ENCODE measurements around the gene AATF. TPM values are rescaled to one million over a fixed set of nuclear protein-coding genes. Genes with fewer than 3 reads are reported as not detected.

AATF gene
- total RNA-seq, 5 donors from 2014 or later (not counting 1 experiment from before 2014, with no cell fraction given): 52.5 to 65.0 (median 59.7) TPM

DNA sequence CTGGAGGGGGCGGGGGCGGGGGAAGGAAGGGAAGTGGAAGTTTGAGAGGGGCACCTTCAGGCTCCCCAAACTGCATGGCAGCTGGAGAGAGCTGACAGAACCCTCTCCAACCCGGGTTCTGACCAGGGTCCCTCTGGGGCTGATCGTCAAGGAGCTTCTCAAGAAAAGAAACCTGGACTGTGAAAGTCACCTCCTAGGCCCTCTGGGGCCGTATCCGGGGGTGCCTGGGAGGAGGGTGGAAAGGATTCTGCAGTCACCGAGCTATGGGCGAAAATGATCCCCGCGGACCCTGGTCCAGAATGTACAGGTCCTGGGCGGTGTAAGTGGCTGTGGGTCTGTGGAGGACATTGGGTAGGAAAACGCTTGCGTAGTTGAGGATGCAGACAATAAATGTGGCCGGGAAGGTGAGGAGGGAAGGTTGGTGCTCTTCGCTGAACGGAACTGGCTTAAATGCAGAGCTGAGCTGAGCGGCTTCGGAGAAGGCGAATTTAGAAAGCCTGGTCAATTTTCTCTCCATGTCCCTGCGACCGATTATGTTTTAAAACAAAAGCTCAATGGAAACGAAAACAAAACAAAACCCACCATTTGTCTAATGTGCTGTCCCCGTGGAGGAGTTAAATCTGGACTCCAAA lies 15.1 kb upstream of the AATF start:
- Mint-ChIP-seq H3K27me3 (peaks cover 74 to 94% of the 10 kb centered on the region in 2 donors), H3K36me3 (no peaks in the 10 kb centered on the region), H3K9me3 (no peaks in the 10 kb centered on the region), H3K4me3 (peak overlapping the region; percentile 31 to 75 (median 49)), H3K4me1 (peaks cover 58 to 73% (median 59%) of the 10 kb centered on the region in 3 donors), H3K27ac (peak overlapping the region in 1 of 2 donors; percentile 73)
- H3K4me3 ChIP-seq (ENCODE audit: control insufficient read depth in 1 of 2, extremely low read depth in 1 of 2, low read length in 1 of 2): no peak overlapping the region
- no peak overlapping the region for H3K27ac ChIP-seq (ENCODE audit: low read length)
- peaks cover 26 to 100% of the 10 kb centered on the region in 2 experiments for H3K27me3 ChIP-seq (replicated peaks in 1 of 2; ENCODE audit: control insufficient read depth in 2 of 2, extremely low read depth in 1 of 2, insufficient read depth in 2 of 2, low read length in 1 of 2)
- ATAC-seq (replicated peaks in 1 of 4): no peak
- CTCF ChIA-PET: interaction anchor here in 1 of 2 donors (0.6 kb wide), 1 partner anchor 114 kb away, joined by 4 read pairs; no protein-coding TSS in a partner anchor
- DNase-seq: peak in 2 of 35 experiments; percentile 7 to 28
- 13% methylated on average over 13 of the region's 23 CpGs for WGBS (ENCODE audit: insufficient coverage)
- H3K9me3 ChIP-seq: no peaks in the 10 kb centered on the region
- POLR2A ChIA-PET: no interaction called here
- no peaks in the 10 kb centered on the region for H3K36me3 ChIP-seq (ENCODE audit: control insufficient read depth in 2 of 2, extremely low read depth in 1 of 2, insufficient read depth in 1 of 2, low read length in 1 of 2)
- H3K4me1 ChIP-seq (ENCODE audit: control insufficient read depth in 1 of 2, extremely low read depth in 1 of 2, insufficient read depth in 2 of 2, low read length in 2 of 2): peaks cover 28 to 70% of the 10 kb centered on the region in 2 experiments

DNA sequence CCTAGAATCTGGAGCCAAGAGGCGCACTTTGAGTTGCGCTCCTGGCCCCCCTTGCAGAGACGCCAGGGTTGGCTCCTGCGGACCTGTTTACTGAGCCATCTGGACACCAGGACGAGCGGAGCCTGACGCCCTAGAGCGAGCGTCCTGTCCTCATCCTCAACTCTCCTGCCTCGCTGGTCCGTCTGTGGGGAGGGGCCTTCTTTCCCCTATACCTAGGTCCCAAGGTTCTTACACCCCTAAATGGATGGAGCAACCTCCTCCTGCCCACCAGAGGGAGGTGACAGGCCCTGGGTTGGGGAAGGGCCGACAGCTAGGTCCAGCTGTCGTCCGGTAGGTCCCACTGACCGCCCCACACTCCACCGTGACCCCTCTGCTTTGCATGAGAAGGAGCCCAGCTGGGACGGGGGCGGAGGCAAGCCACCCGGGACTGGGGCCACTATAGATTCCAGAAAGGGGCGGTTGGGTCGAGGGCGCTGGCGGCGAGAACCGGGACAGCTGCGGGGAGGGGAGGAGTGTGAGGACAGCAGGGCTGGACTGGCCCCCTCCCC lies 14.5 kb upstream of the AATF start:
- Histone ChIP-seq H3K4me1 (ENCODE audit: control insufficient read depth in 1 of 2, extremely low read depth in 1 of 2, insufficient read depth in 2 of 2, low read length in 2 of 2) (peaks cover 28 to 76% of the 10 kb centered on the region in 2 experiments), H3K27ac (ENCODE audit: low read length) (no peak overlapping the region), H3K36me3 (ENCODE audit: control insufficient read depth in 2 of 2, extremely low read depth in 1 of 2, insufficient read depth in 1 of 2, low read length in 1 of 2) (no peaks in the 10 kb centered on the region), H3K27me3 (replicated peaks in 1 of 2; ENCODE audit: control insufficient read depth in 2 of 2, extremely low read depth in 1 of 2, insufficient read depth in 2 of 2, low read length in 1 of 2) (peaks cover 25 to 100% of the 10 kb centered on the region in 2 experiments), H3K9me3 (no peaks in the 10 kb centered on the region), H3K4me3 (ENCODE audit: control insufficient read depth in 1 of 2, extremely low read depth in 1 of 2, low read length in 1 of 2) (no peak overlapping the region)
- Mint-ChIP-seq H3K9me3 (no peaks in the 10 kb centered on the region), H3K4me1 (peaks cover 61 to 74% (median 61%) of the 10 kb centered on the region in 3 donors), H3K36me3 (no peaks in the 10 kb centered on the region), H3K27ac (no peak overlapping the region), H3K4me3 (peak overlapping the region; percentile 31 to 75 (median 49)), H3K27me3 (peaks cover 74 to 94% of the 10 kb centered on the region in 2 donors)
- POLR2A ChIA-PET: no interaction called here
- CTCF ChIA-PET: interaction anchor here in 1 of 2 donors (0.6 kb wide), 1 partner anchor 114 kb away, joined by 4 read pairs; no protein-coding TSS in a partner anchor
- no peak for ATAC-seq (replicated peaks in 1 of 4)
- DNase-seq: no peak
- 16% methylated on average over 16 of the region's 26 CpGs for WGBS (ENCODE audit: insufficient coverage)

DNA sequence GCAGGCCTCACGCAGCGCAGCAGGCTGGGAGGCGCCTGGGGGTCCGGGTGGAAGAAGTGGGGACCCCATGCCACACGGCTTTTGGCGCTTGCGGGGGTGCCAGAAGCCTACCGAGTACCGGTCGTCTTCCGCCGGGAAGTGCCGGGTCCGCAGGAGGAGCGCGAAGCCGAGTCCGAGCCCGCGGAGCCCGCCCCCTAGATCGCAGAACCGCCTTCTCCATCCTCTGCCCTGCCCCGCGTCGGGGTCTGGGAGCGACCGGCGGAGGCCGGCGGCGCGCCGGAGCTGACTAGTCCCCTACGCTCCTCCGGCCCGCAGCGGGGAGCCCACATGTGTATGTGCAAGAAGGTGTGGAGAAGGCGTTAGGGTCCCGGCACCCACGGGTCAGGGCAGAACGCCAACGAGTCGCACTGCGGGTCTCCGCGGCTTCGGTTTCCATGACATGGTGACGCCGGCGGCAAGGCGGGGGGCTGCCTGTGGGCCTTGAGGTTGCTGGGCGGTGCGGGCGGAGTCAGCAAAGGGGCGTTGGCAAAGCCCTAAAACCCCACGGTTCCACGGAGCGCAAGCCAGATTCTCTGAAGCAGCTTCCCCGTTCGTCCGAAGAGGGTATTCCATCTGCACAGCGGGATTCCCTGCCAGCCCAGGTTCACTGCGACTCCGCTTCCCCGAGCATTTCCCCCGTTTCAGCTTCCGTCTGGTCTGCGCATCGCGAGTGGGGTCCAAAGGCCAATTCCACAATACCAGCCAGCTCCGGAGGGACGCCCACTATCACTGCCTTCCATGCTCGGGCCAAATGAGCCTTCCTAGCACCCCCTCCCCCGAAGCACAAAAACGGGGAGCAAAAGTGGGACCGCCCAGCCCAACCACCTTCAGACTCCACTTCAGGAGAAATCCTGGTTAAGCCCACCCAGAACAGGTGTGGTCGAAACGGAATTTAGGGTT lies 13.8 kb upstream of the AATF start:
- no peaks in the 10 kb centered on the region for H3K9me3 ChIP-seq
- DNase-seq (peak in 4 of 35 experiments; percentile 9 to 47 (median 34)), ATAC-seq (replicated peaks in 1 of 4) (peak in 1 of 4 experiments; percentile 4)
- peaks cover 28 to 83% of the 10 kb centered on the region in 2 experiments for H3K4me1 ChIP-seq (ENCODE audit: control insufficient read depth in 1 of 2, extremely low read depth in 1 of 2, insufficient read depth in 2 of 2, low read length in 2 of 2)
- H3K27me3 ChIP-seq (replicated peaks in 1 of 2; ENCODE audit: control insufficient read depth in 2 of 2, extremely low read depth in 1 of 2, insufficient read depth in 2 of 2, low read length in 1 of 2): peaks cover 17 to 100% of the 10 kb centered on the region in 2 experiments
- CTCF ChIA-PET: no interaction called here
- Mint-ChIP-seq H3K36me3 (no peaks in the 10 kb centered on the region), H3K4me3 (peak overlapping the region; percentile 41 to 75 (median 52)), H3K4me1 (peaks cover 65 to 77% (median 65%) of the 10 kb centered on the region in 3 donors), H3K27me3 (peaks cover 71 to 94% of the 10 kb centered on the region in 2 donors), H3K9me3 (no peaks in the 10 kb centered on the region), H3K27ac (peak overlapping the region in 1 of 2 donors; percentile 23)
- peak overlapping the region in 1 of 2 donors; percentile 58 for H3K4me3 ChIP-seq (ENCODE audit: control insufficient read depth in 1 of 2, extremely low read depth in 1 of 2, low read length in 1 of 2)
- WGBS (ENCODE audit: insufficient coverage): 5% methylated on average over 78 of the region's 79 CpGs
- H3K27ac ChIP-seq (ENCODE audit: low read length): no peak overlapping the region
- H3K36me3 ChIP-seq (ENCODE audit: control insufficient read depth in 2 of 2, extremely low read depth in 1 of 2, insufficient read depth in 1 of 2, low read length in 1 of 2): no peaks in the 10 kb centered on the region
- POLR2A ChIA-PET: no interaction called here

DNA sequence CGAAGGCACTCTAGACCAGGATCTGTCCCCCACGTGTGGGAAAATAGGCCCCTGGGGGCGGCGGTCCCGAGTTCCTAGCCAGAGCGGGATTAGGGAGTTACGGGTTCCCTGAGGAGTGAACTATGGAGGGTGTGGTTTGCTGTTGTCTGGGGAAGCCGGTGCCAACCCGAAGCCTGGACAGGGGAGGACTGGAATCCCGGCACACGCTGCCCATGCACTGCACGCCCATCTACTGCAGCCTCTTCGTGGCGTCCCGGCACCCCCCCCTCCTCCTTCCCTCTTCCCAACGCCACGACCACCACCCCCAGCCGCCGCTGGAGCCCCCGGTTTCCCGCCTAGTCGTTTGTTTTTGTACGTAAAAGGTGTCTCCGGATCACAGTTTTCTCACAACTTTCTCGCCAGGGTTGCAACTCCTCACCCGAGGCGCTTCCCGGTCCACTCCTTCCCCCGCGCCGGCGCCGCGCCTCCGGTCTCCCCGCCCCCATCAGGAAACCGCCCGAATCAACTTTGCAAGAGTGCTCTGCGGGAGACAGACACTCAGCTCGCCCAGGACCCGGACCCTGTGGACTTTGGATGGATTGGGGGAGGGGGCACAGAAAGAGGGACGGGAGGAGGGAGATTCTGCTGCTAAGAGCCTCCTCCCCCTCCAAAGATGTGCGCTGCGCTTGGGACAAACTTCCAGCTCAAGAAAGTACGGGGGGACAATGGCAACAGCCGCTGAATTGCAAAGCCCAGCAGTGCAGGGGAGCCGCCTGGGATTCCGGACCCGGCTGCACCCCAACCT lies 12.9 kb upstream of the AATF start:
- WGBS (ENCODE audit: insufficient coverage): 5% methylated on average over 30 of the region's 49 CpGs
- H3K4me1 ChIP-seq (ENCODE audit: control insufficient read depth in 1 of 2, extremely low read depth in 1 of 2, insufficient read depth in 2 of 2, low read length in 2 of 2): peaks cover 28 to 90% of the 10 kb centered on the region in 2 experiments
- Mint-ChIP-seq H3K4me3 (peak overlapping the region; percentile 52 to 75 (median 53)), H3K36me3 (no peaks in the 10 kb centered on the region), H3K9me3 (no peaks in the 10 kb centered on the region), H3K4me1 (peaks cover 70 to 81% (median 73%) of the 10 kb centered on the region in 3 donors), H3K27ac (no peak overlapping the region), H3K27me3 (peaks cover 70 to 93% of the 10 kb centered on the region in 2 donors)
- no peaks in the 10 kb centered on the region for H3K36me3 ChIP-seq (ENCODE audit: control insufficient read depth in 2 of 2, extremely low read depth in 1 of 2, insufficient read depth in 1 of 2, low read length in 1 of 2)
- no peak overlapping the region for H3K27ac ChIP-seq (ENCODE audit: low read length)
- H3K9me3 ChIP-seq: no peaks in the 10 kb centered on the region
- peak overlapping the region in 1 of 2 donors; percentile 68 for H3K4me3 ChIP-seq (ENCODE audit: control insufficient read depth in 1 of 2, extremely low read depth in 1 of 2, low read length in 1 of 2)
- CTCF ChIA-PET: no interaction called here
- POLR2A ChIA-PET: no interaction called here
- DNase-seq: peak in 2 of 35 experiments; percentile 18 to 29
- H3K27me3 ChIP-seq (replicated peaks in 1 of 2; ENCODE audit: control insufficient read depth in 2 of 2, extremely low read depth in 1 of 2, insufficient read depth in 2 of 2, low read length in 1 of 2): peaks cover 17 to 99% of the 10 kb centered on the region in 2 experiments
- no peak for ATAC-seq (replicated peaks in 1 of 4)

DNA sequence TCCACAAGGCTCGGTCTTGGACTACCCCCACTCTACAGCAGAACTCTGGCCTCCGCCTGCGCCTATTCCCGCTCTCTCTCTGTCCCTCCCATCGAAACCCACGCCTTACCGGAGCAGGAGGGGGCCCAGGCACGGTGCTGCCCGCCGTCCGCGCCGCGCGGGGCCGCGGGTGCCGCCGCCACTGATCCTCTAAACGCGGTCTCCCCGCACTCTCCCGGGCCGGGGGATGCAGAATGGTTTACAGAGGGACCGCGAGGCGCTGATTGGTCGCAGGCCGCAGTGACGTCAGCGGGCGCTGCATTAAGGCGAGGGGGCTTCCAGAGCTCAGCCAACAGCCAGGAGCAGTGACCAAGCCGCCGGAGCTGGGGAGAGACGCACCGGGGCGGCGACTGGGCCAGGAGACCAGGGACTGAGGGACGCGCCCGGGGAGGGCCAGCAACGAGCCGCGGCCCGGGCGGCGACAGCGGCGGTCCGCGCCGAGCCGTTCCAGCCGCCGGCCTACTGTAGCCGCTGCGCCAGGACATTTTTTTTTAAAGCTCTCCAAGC lies 12.2 kb upstream of the AATF start:
- 2% methylated on average over 49 of the region's 58 CpGs for WGBS (ENCODE audit: insufficient coverage)
- ChIA-PET CTCF (no interaction called here), POLR2A (no interaction called here)
- peaks cover 28 to 95% of the 10 kb centered on the region in 2 experiments for H3K4me1 ChIP-seq (ENCODE audit: control insufficient read depth in 1 of 2, extremely low read depth in 1 of 2, insufficient read depth in 2 of 2, low read length in 2 of 2)
- peak in 2 of 35 experiments; percentile 13 to 27 for DNase-seq
- Mint-ChIP-seq H3K4me1 (peaks cover 73 to 79% (median 73%) of the 10 kb centered on the region in 3 donors), H3K36me3 (no peaks in the 10 kb centered on the region), H3K27ac (no peak overlapping the region), H3K27me3 (peaks cover 70 to 93% of the 10 kb centered on the region in 2 donors), H3K9me3 (no peaks in the 10 kb centered on the region), H3K4me3 (peak overlapping the region; percentile 21 to 75 (median 62))
- peak overlapping the region in 1 of 2 donors; percentile 68 for H3K4me3 ChIP-seq (ENCODE audit: control insufficient read depth in 1 of 2, extremely low read depth in 1 of 2, low read length in 1 of 2)
- H3K9me3 ChIP-seq: no peaks in the 10 kb centered on the region
- no peak overlapping the region for H3K27ac ChIP-seq (ENCODE audit: low read length)
- no peak for ATAC-seq (replicated peaks in 1 of 4)
- peaks cover 20 to 99% of the 10 kb centered on the region in 2 experiments for H3K27me3 ChIP-seq (replicated peaks in 1 of 2; ENCODE audit: control insufficient read depth in 2 of 2, extremely low read depth in 1 of 2, insufficient read depth in 2 of 2, low read length in 1 of 2)
- H3K36me3 ChIP-seq (ENCODE audit: control insufficient read depth in 2 of 2, extremely low read depth in 1 of 2, insufficient read depth in 1 of 2, low read length in 1 of 2): no peaks in the 10 kb centered on the region

Data from T-cell (primary cell).